HCT116 (cell line): ENCODE measurements around the gene DVL2. TPM values are rescaled to one million over a fixed set of nuclear protein-coding genes. Genes with fewer than 3 reads are reported as not detected.
A peak's percentile ranks its signal among the peaks of the same experiment; 100 is the strongest.

ENCODE experiments used
- ATAC-seq: fragments of 200-7000 bp; cut with Tn5 transposase; 2 replicates; pipeline ENCODE4 v1.9.1; 2020; ENCODE audit warnings: mild to moderate bottlenecking, moderate library complexity
- BruUV-seq: library from RNA; stranded (reverse); fragments of 400-500 nt; replicated peaks from 2 replicates; lab custom pipeline; 2021; lab: Mats Ljungman, UMichigan
- CTCF ChIA-PET: fragments of 300-600 bp; sonication (Branson Sonifier 250); formaldehyde crosslinking; loops from one replicate; lab custom pipeline; 2021; ENCODE audit warnings: antibody characterized with exemption; lab: Charles Lee
- POLR2A ChIA-PET: fragments of 300-600, 350-600 bp; sonication (Branson Sonifier 250); formaldehyde crosslinking; loops from one replicate; lab custom pipeline; 2021; ENCODE audit warnings: antibody characterized with exemption; lab: Charles Lee
- RAD21 ChIA-PET, 2 experiments: fragments of 300-600 bp; sonication (Branson Sonifier 250); formaldehyde crosslinking; loops; one replicate each; lab custom pipeline; 2023; ENCODE audit warnings: low total read pairs in 2 of 2; ENCODE audit not compliant: uncharacterized antibody in 2 of 2, unreplicated experiment in 2 of 2, low non-redundant PET in 1 of 2; lab: Charles Lee
- DNase-seq: peaks from one replicate; pipeline ENCODE4 v3.0.0-alpha.2; 2010; ENCODE audit warnings: low read depth, low spot score
- H2AFZ ChIP-seq: fragments of 200-600 bp; shearing (Covaris generic), sonication (generic); 2 replicates; pipeline ENCODE4 v1.6.1; 2017; ENCODE audit warnings: low read depth, mixed run types, mixed read lengths, antibody characterized with exemption, low read length; ENCODE audit not compliant: poor library complexity, severe bottlenecking
- H3K27ac ChIP-seq: 2 replicates; pipeline ENCODE4 v1.5.1; 2012; ENCODE audit warnings: low read depth, low read length
- H3K27me3 ChIP-seq: fragments of 200-600 bp; sonication (generic); 2 replicates; pipeline ENCODE4 v1.6.1; 2016; ENCODE audit warnings: mixed run types, low read length, mixed read lengths; ENCODE audit not compliant: insufficient read depth
- H3K36me3 ChIP-seq, 2 experiments: fragments of 200-500 bp in 1 of 2; fragments of 200-600 bp in 1 of 2; sonication (Bioruptor generic) in 1 of 2; sonication (generic) in 1 of 2; 2 replicates each; pipeline versions ENCODE4 v1.5.1 to v1.6.1; 2014 to 2016; ENCODE audit warnings: low read length in 2 of 2, inconsistent platforms in 1 of 2, mixed read lengths in 1 of 2, mixed run types in 1 of 2; ENCODE audit not compliant: insufficient read depth in 2 of 2, control insufficient read depth in 1 of 2
- H3K4me1 ChIP-seq, 2 experiments: fragments of 200-600 bp in 1 of 2; sonication (generic) in 1 of 2; 2 replicates each; pipeline versions ENCODE4 v1.5.1 to v1.6.1; 2012 to 2017; ENCODE audit warnings: low read length in 2 of 2, inconsistent platforms in 1 of 2, mild to moderate bottlenecking in 1 of 2, mixed read lengths in 1 of 2, mixed run types in 1 of 2, moderate library complexity in 1 of 2; ENCODE audit not compliant: insufficient read depth in 2 of 2, control insufficient read depth in 1 of 2
- H3K4me2 ChIP-seq: fragments of 200-600 bp; sonication (generic); 2 replicates; pipeline ENCODE4 v1.6.1; 2017; ENCODE audit warnings: mixed run types, low read length, mixed read lengths
- H3K4me3 ChIP-seq, 2 experiments: fragments of 200-600 bp in 1 of 2; sonication (generic) in 1 of 2; replicated peaks in 1 of 2; 2 replicates each; pipeline ENCODE4 v1.5.1; 2011 to 2016; ENCODE audit warnings: low read length in 2 of 2, control low read depth in 1 of 2, low read depth in 1 of 2, mild to moderate bottlenecking in 1 of 2, mixed read lengths in 1 of 2, mixed run types in 1 of 2
- H3K79me2 ChIP-seq: fragments of 200-600 bp; sonication (generic); 2 replicates; pipeline ENCODE4 v1.6.1; 2017; ENCODE audit warnings: mild to moderate bottlenecking, mixed run types, low read length, moderate library complexity, mixed read lengths; ENCODE audit not compliant: insufficient read depth
- H3K9ac ChIP-seq: fragments of 200-600 bp; sonication (generic); 2 replicates; pipeline ENCODE4 v1.6.1; 2016; ENCODE audit warnings: low read length, mixed read lengths
- H3K9me2 ChIP-seq: fragments of 200-600 bp; sonication (generic), shearing (Covaris generic); 2 replicates; pipeline ENCODE4 v1.6.1; 2017; ENCODE audit warnings: mixed run types, mild to moderate bottlenecking, moderate library complexity; ENCODE audit not compliant: insufficient read depth
- H3K9me3 ChIP-seq, 2 experiments: fragments of 200-500 bp in 1 of 2; fragments of 200-600 bp in 1 of 2; sonication (Bioruptor generic) in 1 of 2; sonication (generic) in 1 of 2; 2 replicates each; pipeline ENCODE4 v1.6.1; 2014 to 2017; ENCODE audit warnings: low read length in 2 of 2, mixed read lengths in 2 of 2, inconsistent platforms in 1 of 2, low read depth in 1 of 2, mild to moderate bottlenecking in 1 of 2, mixed run types in 1 of 2, moderate library complexity in 1 of 2; ENCODE audit not compliant: control insufficient read depth in 1 of 2, insufficient read depth in 1 of 2
- H4K20me1 ChIP-seq: fragments of 200-600 bp; sonication (generic), shearing (Covaris generic); 2 replicates; pipeline ENCODE4 v1.6.1; 2017; ENCODE audit warnings: mixed run types, mild to moderate bottlenecking, moderate library complexity; ENCODE audit not compliant: insufficient read depth
- CBX3 ChIP-seq: IDR thresholded peaks from 2 replicates; pipeline ENCODE4 v1.6.1; 2012; ENCODE audit warnings: low read depth
- CEBPB ChIP-seq: IDR thresholded peaks from 2 replicates; pipeline ENCODE4 v1.6.1; 2012; ENCODE audit warnings: low read depth
- EGR1 ChIP-seq: IDR thresholded peaks from 2 replicates; pipeline ENCODE4 v1.6.1; 2012; ENCODE audit warnings: low read depth
- EZH2 ChIP-seq: fragments of 200-600 bp; sonication (generic); IDR thresholded peaks from 2 replicates; pipeline ENCODE4 v1.6.1; 2017; ENCODE audit warnings: antibody characterized with exemption, mixed run types
- EZH2phosphoT487 ChIP-seq: fragments of 200-600 bp; IDR thresholded peaks from 2 replicates; pipeline ENCODE4 v1.6.1; 2018; ENCODE audit warnings: antibody characterized with exemption, borderline replicate concordance
- FOSL1 ChIP-seq: IDR thresholded peaks from 2 replicates; pipeline ENCODE4 v1.6.1; 2012; ENCODE audit warnings: low read depth
- POLR2A ChIP-seq: IDR thresholded peaks from 2 replicates; pipeline ENCODE4 v1.7.0; 2011; ENCODE audit warnings: borderline replicate concordance; ENCODE audit not compliant: insufficient read depth, insufficient read length; ENCODE audit errors: extremely low read depth
- RAD21 ChIP-seq: IDR thresholded peaks from 2 replicates; pipeline ENCODE4 v1.6.1; 2012; ENCODE audit warnings: low read depth, mild to moderate bottlenecking
- SP1 ChIP-seq: IDR thresholded peaks from 2 replicates; pipeline ENCODE4 v1.6.1; 2012; ENCODE audit warnings: low read depth
- SRF ChIP-seq: IDR thresholded peaks from 2 replicates; pipeline ENCODE4 v1.6.1; 2012; ENCODE audit warnings: low read depth
- intact Hi-C: fragments of 100-400 bp; cut with micrococcal nuclease; formaldehyde crosslinking; loops from 2 replicates; pipeline ENCODE4 v1.10.0; 2022
- total RNA-seq: library from RNA; stranded (reverse); gene quantifications from one replicate; pipeline ENCODE4 v1.2.1, GENCODE V29; 2021; ENCODE audit not compliant: unreplicated experiment
- TF ChIP-seq, protein P1 (sequence below), 3 experiments: fragments of 200-600 bp in 1 of 3; sonication (generic) in 1 of 3; IDR thresholded peaks in 2 of 3; conservative IDR thresholded peaks in 1 of 3; 2 replicates each; pipeline ENCODE4 v1.5.1; 2012 to 2017; ENCODE audit warnings: low read depth in 2 of 3, low read length in 2 of 3, antibody characterized with exemption in 1 of 3, borderline replicate concordance in 1 of 3, control low read depth in 1 of 3, mild to moderate bottlenecking in 1 of 3, mixed read lengths in 1 of 3, mixed run types in 1 of 3, moderate library complexity in 1 of 3; ENCODE audit not compliant: insufficient read depth in 1 of 3
- TF ChIP-seq, protein P2 (sequence below): IDR thresholded peaks from 2 replicates; pipeline ENCODE4 v1.6.1; 2011; ENCODE audit warnings: mild to moderate bottlenecking, low read length, moderate library complexity; ENCODE audit not compliant: insufficient replicate concordance; ENCODE audit errors: extremely low read depth
- TF ChIP-seq, protein P3 (sequence below): IDR thresholded peaks from 2 replicates; pipeline ENCODE4 v1.6.1; 2012; ENCODE audit warnings: low read depth

Gene DVL2
- total RNA-seq, 1 experiment from 2014 or later = 69.7 TPM

DNA sequence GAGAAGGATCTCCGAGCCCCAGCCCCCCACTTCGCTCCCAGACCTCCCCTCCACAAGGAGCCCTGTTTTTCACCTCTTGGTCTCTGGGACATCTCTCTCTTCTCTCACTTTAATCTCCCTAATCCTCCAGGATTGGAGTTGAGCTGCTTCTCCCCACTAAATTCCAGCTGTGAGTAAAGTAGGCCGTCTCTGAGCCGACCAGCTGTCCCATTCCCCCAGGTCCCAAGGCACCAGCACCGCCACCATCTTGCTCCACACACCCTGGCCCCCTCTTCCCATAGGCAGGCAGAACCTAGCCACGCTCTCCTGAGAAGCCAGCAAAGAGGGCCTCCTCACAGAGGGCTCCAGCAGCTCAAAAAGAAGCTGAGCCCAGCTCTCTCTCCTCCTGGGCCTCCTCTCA lies 15.6 kb downstream of the DVL2 start (continued):
- TF ChIP-seq, protein P1, sequence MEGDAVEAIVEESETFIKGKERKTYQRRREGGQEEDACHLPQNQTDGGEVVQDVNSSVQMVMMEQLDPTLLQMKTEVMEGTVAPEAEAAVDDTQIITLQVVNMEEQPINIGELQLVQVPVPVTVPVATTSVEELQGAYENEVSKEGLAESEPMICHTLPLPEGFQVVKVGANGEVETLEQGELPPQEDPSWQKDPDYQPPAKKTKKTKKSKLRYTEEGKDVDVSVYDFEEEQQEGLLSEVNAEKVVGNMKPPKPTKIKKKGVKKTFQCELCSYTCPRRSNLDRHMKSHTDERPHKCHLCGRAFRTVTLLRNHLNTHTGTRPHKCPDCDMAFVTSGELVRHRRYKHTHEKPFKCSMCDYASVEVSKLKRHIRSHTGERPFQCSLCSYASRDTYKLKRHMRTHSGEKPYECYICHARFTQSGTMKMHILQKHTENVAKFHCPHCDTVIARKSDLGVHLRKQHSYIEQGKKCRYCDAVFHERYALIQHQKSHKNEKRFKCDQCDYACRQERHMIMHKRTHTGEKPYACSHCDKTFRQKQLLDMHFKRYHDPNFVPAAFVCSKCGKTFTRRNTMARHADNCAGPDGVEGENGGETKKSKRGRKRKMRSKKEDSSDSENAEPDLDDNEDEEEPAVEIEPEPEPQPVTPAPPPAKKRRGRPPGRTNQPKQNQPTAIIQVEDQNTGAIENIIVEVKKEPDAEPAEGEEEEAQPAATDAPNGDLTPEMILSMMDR (IDR thresholded peaks at IDR 0.05 in 2 of 3, conservative IDR thresholded peaks at IDR 0.05 in 1 of 3; ENCODE audit: borderline replicate concordance in 1 of 3, insufficient read depth in 1 of 3, low read depth in 2 of 3, low read length in 2 of 3) = no peak
- TF ChIP-seq SP1 = no peak
- TF ChIP-seq, protein P2, sequence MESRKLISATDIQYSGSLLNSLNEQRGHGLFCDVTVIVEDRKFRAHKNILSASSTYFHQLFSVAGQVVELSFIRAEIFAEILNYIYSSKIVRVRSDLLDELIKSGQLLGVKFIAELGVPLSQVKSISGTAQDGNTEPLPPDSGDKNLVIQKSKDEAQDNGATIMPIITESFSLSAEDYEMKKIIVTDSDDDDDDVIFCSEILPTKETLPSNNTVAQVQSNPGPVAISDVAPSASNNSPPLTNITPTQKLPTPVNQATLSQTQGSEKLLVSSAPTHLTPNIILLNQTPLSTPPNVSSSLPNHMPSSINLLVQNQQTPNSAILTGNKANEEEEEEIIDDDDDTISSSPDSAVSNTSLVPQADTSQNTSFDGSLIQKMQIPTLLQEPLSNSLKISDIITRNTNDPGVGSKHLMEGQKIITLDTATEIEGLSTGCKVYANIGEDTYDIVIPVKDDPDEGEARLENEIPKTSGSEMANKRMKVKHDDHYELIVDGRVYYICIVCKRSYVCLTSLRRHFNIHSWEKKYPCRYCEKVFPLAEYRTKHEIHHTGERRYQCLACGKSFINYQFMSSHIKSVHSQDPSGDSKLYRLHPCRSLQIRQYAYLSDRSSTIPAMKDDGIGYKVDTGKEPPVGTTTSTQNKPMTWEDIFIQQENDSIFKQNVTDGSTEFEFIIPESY = no peak

DNA sequence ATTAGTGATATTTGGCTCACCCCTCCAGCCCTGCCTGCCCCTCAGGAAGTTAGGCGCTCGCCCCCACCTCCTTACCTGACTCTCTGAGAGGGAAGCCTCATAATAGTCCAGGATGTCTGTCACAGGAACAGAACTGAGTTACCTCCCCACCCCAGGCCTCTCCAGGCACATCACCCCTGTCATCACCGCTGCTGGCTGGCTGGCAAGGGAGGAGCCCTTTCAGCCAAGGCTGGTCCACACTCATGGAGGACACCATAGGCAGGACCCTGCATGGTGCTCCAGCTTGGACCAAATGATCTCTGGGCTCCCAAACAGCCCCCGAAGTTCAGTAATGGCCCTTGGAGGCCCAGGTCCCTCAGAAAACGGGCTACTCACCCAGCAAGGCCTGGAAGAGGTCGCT lies 16.2 kb downstream of the DVL2 start:
- ChIA-PET RAD21 (no interaction called here), POLR2A (interaction anchor here (2.8 to 3.2 kb wide), 2 partner anchors 19 to 24 kb away, joined by 13 to 19 read pairs; partner anchors contain the start of gene GABARAP)
- no TSS peak for BruUV-seq
- H3K4me2 ChIP-seq = peak overlapping the region; percentile 53; the same call in 1 of the 2 replicates
- TF ChIP-seq SP1 (no peak), EZH2 (no peak), SRF (no peak), POLR2A (no peak), FOSL1 (no peak), CBX3 (no peak), CEBPB (no peak), EGR1 (no peak), RAD21 (no peak), EZH2phosphoT487 (no peak)
- TF ChIP-seq, protein P2 = no peak
- TF ChIP-seq, protein P3, sequence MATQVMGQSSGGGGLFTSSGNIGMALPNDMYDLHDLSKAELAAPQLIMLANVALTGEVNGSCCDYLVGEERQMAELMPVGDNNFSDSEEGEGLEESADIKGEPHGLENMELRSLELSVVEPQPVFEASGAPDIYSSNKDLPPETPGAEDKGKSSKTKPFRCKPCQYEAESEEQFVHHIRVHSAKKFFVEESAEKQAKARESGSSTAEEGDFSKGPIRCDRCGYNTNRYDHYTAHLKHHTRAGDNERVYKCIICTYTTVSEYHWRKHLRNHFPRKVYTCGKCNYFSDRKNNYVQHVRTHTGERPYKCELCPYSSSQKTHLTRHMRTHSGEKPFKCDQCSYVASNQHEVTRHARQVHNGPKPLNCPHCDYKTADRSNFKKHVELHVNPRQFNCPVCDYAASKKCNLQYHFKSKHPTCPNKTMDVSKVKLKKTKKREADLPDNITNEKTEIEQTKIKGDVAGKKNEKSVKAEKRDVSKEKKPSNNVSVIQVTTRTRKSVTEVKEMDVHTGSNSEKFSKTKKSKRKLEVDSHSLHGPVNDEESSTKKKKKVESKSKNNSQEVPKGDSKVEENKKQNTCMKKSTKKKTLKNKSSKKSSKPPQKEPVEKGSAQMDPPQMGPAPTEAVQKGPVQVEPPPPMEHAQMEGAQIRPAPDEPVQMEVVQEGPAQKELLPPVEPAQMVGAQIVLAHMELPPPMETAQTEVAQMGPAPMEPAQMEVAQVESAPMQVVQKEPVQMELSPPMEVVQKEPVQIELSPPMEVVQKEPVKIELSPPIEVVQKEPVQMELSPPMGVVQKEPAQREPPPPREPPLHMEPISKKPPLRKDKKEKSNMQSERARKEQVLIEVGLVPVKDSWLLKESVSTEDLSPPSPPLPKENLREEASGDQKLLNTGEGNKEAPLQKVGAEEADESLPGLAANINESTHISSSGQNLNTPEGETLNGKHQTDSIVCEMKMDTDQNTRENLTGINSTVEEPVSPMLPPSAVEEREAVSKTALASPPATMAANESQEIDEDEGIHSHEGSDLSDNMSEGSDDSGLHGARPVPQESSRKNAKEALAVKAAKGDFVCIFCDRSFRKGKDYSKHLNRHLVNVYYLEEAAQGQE = no peak
- TF ChIP-seq, all 23 proteins: peak for 0
- no peaks in the 10 kb centered on the region for H4K20me1 ChIP-seq
- H3K4me3 ChIP-seq = no peak overlapping the region
- H3K27me3 ChIP-seq = no peaks in the 10 kb centered on the region
- H3K27ac ChIP-seq = peak overlapping the region; percentile 12; the same call in 1 of the 2 replicates
- peaks cover 30% of the 10 kb centered on the region for H3K79me2 ChIP-seq
- H3K9ac ChIP-seq = no peak overlapping the region; the same call in 1 of the 2 replicates
- CTCF ChIA-PET = interaction anchor here (0.9 to 1.4 kb wide), 2 partner anchors 78 to 172 kb away, joined by 3 to 4 read pairs; no protein-coding TSS in a partner anchor
- peaks cover 14 to 70% of the 10 kb centered on the region in 2 experiments; a peak in 3 of 4 replicates for H3K4me1 ChIP-seq
- H2AFZ ChIP-seq = no peak overlapping the region
- H3K9me2 ChIP-seq = no peaks in the 10 kb centered on the region
- H3K36me3 ChIP-seq = peaks cover 8 to 22% of the 10 kb centered on the region in 2 experiments; a peak in 3 of 4 replicates
- DNase-seq (no peak), ATAC-seq (no peak)
- intact Hi-C loops = no loop called here
- no peaks in the 10 kb centered on the region for H3K9me3 ChIP-seq
